ENCODE results near the gene RAD51B.

Gene RAD51B

DNA sequence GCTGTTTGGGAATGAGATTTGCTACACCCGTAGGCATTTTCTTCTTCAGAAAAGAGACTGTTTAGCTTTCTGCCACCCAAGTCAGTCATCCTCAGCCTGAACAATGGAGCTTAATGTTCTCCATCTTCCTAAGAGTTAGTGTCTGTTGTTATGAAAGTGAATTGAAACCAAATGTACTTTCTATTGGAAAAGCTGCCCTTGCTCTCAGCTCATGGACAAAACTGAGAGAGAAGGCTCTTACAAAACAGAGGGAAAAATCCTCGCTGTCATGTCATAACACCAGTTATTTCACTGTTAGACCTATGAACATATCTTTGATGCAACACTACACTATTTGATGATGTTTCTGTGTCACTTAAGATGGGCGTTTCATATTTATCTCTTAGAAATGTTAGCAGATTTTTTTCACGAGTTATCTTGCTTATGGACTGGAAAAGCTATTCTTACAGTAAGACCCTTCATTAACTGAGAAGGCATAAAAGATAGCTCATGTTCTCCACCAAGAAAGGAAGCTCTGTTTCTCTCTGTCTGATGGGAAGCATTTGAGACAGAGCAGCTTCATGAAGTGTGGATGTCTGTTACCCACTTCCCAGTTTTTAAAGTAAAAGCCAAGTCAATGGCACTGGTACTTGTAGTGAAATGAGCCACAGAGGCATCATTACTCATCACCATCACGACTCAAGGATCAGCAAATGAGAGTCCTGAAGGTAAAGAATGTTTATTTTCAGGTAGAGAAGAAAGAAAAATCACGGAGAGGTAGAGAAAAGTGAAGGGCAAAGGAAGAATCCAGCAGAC lies 489.3 kb downstream of the RAD51B start:
- TF ChIP-seq CTCF (conservative IDR thresholded peaks at IDR 0.05) (no peak), ZFX (IDR thresholded peaks at IDR 0.05) (no peak)
- no peak overlapping the region for H3K27ac ChIP-seq

GRCh38 chr14:68309616-68310015 lies 490.0 kb downstream of the RAD51B start:
- no peak for TF ChIP-seq CTCF (conservative IDR thresholded peaks at IDR 0.05)
- no peak for TF ChIP-seq ZFX (IDR thresholded peaks at IDR 0.05)
- H3K27ac ChIP-seq, result no peak overlapping the region

DNA sequence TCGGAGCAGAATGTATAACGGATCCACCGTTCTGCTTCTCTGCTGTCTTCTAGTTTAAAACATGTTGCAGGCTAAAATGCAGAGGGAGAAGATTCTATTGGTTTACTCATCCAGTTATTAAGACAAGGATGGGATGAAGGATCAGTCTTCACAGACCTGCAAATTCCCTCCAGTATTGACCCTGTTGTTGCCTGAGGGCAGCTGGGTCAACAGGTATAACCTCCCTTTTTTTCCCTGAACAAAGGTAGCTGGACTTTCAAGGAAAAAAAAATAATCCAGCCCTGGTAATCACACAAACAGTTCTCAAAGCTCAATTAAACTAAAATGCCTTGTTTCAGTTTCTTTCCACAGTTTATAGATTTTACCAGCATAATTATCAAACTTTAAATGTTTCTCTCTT lies 492.7 kb downstream of the RAD51B start:
- no peak overlapping the region for H3K27ac ChIP-seq

GRCh38 chr14:68312884-68313610 lies 493.5 kb downstream of the RAD51B start:
- TF ChIP-seq CTCF (conservative IDR thresholded peaks at IDR 0.05) (no peak), ZFX (IDR thresholded peaks at IDR 0.05) (no peak)
- H3K27ac ChIP-seq, result no peak overlapping the region

More for the DNA sequence above, 492.7 kb downstream of the RAD51B start:
- no peak for TF ChIP-seq ZFX (IDR thresholded peaks at IDR 0.05)
- no peak for TF ChIP-seq CTCF (conservative IDR thresholded peaks at IDR 0.05)

GRCh38 chr14:68314642-68315041 lies 495.1 kb downstream of the RAD51B start:
- no peak overlapping the region for H3K27ac ChIP-seq
- TF ChIP-seq ZFX (IDR thresholded peaks at IDR 0.05), result no peak
- TF ChIP-seq CTCF (conservative IDR thresholded peaks at IDR 0.05), result no peak

- no peak overlapping the region for H3K27ac ChIP-seq
- TF ChIP-seq ZFX (IDR thresholded peaks at IDR 0.05), result no peak
These were observed 495.5 kb downstream of the RAD51B start for GRCh38 chr14:68315081-68315480.

DNA sequence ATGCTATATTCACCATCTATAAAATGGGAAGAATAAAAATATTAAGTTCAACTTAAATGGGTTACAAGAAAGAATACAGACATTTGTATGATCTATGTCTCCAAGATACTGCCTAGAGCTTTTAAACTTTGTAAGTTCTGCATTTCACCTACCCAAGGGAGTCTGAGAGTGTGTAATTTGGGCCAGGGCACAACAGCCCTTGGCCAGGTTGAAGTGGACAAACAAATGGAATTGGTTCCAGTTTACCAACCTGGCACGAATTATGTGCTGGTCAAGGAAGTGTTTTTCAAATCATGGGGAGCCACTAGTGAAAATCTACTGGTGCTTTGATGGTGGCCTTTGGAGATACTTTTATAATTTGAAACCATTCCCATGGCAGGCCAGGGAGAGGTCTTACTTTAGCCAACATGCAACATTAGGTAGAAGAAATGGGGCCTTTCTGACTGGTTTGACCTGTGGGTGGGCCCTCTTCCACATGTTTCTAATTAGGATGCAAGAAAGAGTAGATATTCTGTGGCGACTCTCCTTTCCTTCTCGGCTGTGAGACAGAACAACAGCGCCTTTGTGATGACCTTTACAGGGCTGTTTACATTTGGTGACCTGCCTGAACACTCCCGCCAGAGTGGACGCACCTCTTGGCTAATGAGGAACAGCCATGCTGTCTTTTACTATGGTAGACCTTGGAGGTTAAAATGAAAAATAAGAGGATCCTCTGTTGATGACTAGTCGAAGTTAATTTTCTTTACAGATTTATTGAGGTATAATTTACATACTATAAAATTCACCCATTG lies 496.7 kb downstream of the RAD51B start:
- no peak for TF ChIP-seq ZFX (IDR thresholded peaks at IDR 0.05)
- TF ChIP-seq CTCF (conservative IDR thresholded peaks at IDR 0.05), result no peak

More for the DNA sequence above, 496.7 kb downstream of the RAD51B start:
- H3K27ac ChIP-seq, result no peak overlapping the region

Measured in C4-2B (cell line).